Vagina (tissue), 2 donors: ENCODE results near the gene OR10J1.
"Not testable (repeated sequence)": the region's sequence is repeated elsewhere in the genome, so short reads cannot be mapped to it uniquely, and the experiment has no call there.

ENCODE experiments used
- CTCF ChIP-seq, 3 experiments: fragments of 450-650 bp in 2 of 3; fragments of 200-600 bp in 1 of 3; sonication (generic) in 1 of 3; IDR thresholded peaks; one replicate each; pipeline ENCODE4 v1.5.1; 2017 to 2019; ENCODE audit warnings: antibody characterized with exemption in 3 of 3, mild to moderate bottlenecking in 2 of 3, moderate library complexity in 2 of 3
- POLR2A ChIP-seq, 2 donors: fragments of 450-650 bp; IDR thresholded peaks; one replicate each; pipeline ENCODE4 v1.6.1; 2017; ENCODE audit warnings: antibody characterized with exemption in 2 of 2, mild to moderate bottlenecking in 2 of 2, moderate library complexity in 2 of 2
- POLR2AphosphoS5 ChIP-seq, 2 donors: sonication (generic); formaldehyde crosslinking; IDR thresholded peaks; one replicate each; pipeline ENCODE4 v1.9.0; 2017; ENCODE audit warnings: antibody characterized with exemption in 2 of 2, mild to moderate bottlenecking in 2 of 2, low read depth in 1 of 2; ENCODE audit not compliant: insufficient read depth in 1 of 2

DNA sequence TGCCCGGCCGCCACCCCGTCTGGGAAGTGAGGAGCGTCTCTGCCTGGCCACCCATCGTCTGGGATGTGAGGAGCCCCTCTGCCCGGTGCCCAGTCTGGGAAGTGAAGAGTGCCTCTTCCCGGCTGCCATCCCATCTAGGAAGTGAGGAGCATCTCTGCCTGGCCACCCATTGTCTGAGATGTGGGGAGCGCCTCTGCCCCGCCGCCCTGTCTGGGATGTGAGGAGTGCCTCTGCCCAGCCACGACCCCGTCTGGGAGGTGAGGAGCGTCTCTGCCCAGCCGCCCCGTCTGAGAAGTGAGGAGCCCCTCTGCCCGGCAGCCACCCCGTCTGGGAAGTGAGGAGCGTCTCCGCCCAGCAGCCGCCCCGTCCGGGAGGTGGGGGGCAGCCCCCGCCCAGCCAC lies 10.1 kb downstream of the OR10J1 start:
- TF ChIP-seq POLR2AphosphoS5 (IDR thresholded peaks at IDR 0.05; ENCODE audit: insufficient read depth in 1 of 2, low read depth in 1 of 2); CTCF (IDR thresholded peaks at IDR 0.05); POLR2A (IDR thresholded peaks at IDR 0.05): not testable (repeated sequence)
